Hematopoietic multipotent progenitor cell (in vitro differentiated cells): Measurements from ENCODE around the gene TMEM14B. TPM values are rescaled to one million over a fixed set of nuclear protein-coding genes. Genes with fewer than 3 reads are reported as not detected.
"Not testable (repeated sequence)": the region's sequence is repeated elsewhere in the genome, so short reads cannot be mapped to it uniquely, and the experiment has no call there.

Experiments
- DNase-seq, 3 donors: peaks; one replicate each; pipeline ENCODE4 v3.0.0-alpha.2; 2011 to 2015; ENCODE audit warnings: low read depth in 2 of 3, low spot score in 2 of 3
- total RNA-seq: library from RNA; depleted of rRNA; stranded (reverse); fragments of >200 nt; gene quantifications from one replicate; pipeline ENCODE4 v1.2.3, GENCODE V29; 2012

The TMEM14B gene
- total RNA-seq, 1 donor, result 42.3 TPM

GRCh38 chr6:10743515-10743914 lies 4.1 kb upstream of the TMEM14B start:
- no peak for DNase-seq

GRCh38 chr6:10745116-10745515 lies 2.5 kb upstream of the TMEM14B start:
- no peak for DNase-seq

GRCh38 chr6:10746915-10747250 lies 722 bp upstream of the TMEM14B start:
- peak in 1 of 3 donors; percentile 6 for DNase-seq

GRCh38 chr6:10749734-10750133 lies 2.1 kb downstream of the TMEM14B start:
- no peak for DNase-seq

- DNase-seq, result not testable (repeated sequence)
Observed at GRCh38 chr6:10750568-10750967, 3.0 kb downstream of the TMEM14B start.

- DNase-seq, result not testable (repeated sequence)
Observed at GRCh38 chr6:10751757-10752156, 4.2 kb downstream of the TMEM14B start.

GRCh38 chr6:10756085-10756484 lies 8.5 kb downstream of the TMEM14B start:
- no peak for DNase-seq

- DNase-seq, result peak in 2 of 3 donors; percentile 57 to 65
Observed at GRCh38 chr6:10759312-10759839, 11.8 kb downstream of the TMEM14B start.

- no peak for DNase-seq
Observed at GRCh38 chr6:10759884-10760329, 12.3 kb downstream of the TMEM14B start.

GRCh38 chr6:10763006-10763405 lies 15.4 kb downstream of the TMEM14B start:
- no peak for DNase-seq

GRCh38 chr6:10769419-10769818 lies 21.8 kb downstream of the TMEM14B start:
- no peak for DNase-seq

- DNase-seq, result peak in 1 of 3 donors; percentile 22
Observed at GRCh38 chr6:10771371-10771894, 23.8 kb downstream of the TMEM14B start.

- no peak for DNase-seq
Observed at GRCh38 chr6:10778230-10778629, 30.6 kb downstream of the TMEM14B start.

GRCh38 chr6:10779076-10779475 lies 31.5 kb downstream of the TMEM14B start:
- DNase-seq, result no peak

GRCh38 chr6:10791673-10792072 lies 44.1 kb downstream of the TMEM14B start:
- no peak for DNase-seq

- DNase-seq, result no peak
Observed at GRCh38 chr6:10792101-10792500, 44.5 kb downstream of the TMEM14B start.

- no peak for DNase-seq
Observed at GRCh38 chr6:10793035-10793434, 45.4 kb downstream of the TMEM14B start.

- no peak for DNase-seq
Observed at GRCh38 chr6:10793695-10794094, 46.1 kb downstream of the TMEM14B start.

GRCh38 chr6:10794239-10794638 lies 46.6 kb downstream of the TMEM14B start:
- peak in 2 of 3 donors; percentile 6 to 9 for DNase-seq

- no peak for DNase-seq
Observed at GRCh38 chr6:10800810-10801209, 53.2 kb downstream of the TMEM14B start.

GRCh38 chr6:10801224-10801848 lies 53.7 kb downstream of the TMEM14B start:
- DNase-seq, result peak; percentile 30 to 70 (median 53)
